B cell (primary cell): ENCODE results near the gene PRIM1.

Source experiments
- EZH2 ChIP-seq: IDR thresholded peaks from 2 replicates; pipeline ENCODE4 v1.6.1; 2012; ENCODE audit warnings: borderline replicate concordance, low read depth, mild to moderate bottlenecking, moderate library complexity, low read length; ENCODE audit not compliant: insufficient read depth, poor library complexity, severe bottlenecking
- TF ChIP-seq, protein P1 (sequence below): fragments of 200-600 bp; IDR thresholded peaks from one replicate; pipeline ENCODE4 v1.8.0; 2022; ENCODE audit warnings: antibody characterized with exemption, mild to moderate bottlenecking

DNA sequence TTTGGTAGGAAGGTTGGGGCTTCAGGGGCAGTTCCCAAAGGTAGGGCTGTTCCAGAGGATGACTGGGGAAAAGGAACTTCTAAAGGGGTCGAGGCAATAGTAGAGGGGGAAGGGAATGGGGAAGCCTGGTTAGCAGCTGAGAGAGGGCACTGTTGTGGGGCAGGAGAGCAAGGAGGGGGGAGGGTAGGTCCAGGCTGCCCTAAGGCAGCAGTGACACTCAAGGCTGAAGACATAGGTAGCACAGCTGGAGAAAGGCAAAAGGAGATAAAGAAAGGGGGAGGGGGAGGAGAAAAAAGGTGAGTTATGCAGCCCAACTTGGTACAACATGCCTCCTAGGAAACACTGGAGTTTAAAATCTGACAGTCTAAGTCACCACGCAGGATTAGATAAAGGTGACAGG is 30.9 kb downstream of the PRIM1 start:
- TF ChIP-seq, protein P1, sequence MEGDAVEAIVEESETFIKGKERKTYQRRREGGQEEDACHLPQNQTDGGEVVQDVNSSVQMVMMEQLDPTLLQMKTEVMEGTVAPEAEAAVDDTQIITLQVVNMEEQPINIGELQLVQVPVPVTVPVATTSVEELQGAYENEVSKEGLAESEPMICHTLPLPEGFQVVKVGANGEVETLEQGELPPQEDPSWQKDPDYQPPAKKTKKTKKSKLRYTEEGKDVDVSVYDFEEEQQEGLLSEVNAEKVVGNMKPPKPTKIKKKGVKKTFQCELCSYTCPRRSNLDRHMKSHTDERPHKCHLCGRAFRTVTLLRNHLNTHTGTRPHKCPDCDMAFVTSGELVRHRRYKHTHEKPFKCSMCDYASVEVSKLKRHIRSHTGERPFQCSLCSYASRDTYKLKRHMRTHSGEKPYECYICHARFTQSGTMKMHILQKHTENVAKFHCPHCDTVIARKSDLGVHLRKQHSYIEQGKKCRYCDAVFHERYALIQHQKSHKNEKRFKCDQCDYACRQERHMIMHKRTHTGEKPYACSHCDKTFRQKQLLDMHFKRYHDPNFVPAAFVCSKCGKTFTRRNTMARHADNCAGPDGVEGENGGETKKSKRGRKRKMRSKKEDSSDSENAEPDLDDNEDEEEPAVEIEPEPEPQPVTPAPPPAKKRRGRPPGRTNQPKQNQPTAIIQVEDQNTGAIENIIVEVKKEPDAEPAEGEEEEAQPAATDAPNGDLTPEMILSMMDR = no peak
- TF ChIP-seq EZH2 = no peak
